COR-L47 (cell line): Measurements from ENCODE around the gene SLAMF7.

Source experiments
- DNase-seq: peaks from one replicate; lab custom pipeline; 2025; lab: John Stamatoyannopoulos, UW

The SLAMF7 gene

DNA sequence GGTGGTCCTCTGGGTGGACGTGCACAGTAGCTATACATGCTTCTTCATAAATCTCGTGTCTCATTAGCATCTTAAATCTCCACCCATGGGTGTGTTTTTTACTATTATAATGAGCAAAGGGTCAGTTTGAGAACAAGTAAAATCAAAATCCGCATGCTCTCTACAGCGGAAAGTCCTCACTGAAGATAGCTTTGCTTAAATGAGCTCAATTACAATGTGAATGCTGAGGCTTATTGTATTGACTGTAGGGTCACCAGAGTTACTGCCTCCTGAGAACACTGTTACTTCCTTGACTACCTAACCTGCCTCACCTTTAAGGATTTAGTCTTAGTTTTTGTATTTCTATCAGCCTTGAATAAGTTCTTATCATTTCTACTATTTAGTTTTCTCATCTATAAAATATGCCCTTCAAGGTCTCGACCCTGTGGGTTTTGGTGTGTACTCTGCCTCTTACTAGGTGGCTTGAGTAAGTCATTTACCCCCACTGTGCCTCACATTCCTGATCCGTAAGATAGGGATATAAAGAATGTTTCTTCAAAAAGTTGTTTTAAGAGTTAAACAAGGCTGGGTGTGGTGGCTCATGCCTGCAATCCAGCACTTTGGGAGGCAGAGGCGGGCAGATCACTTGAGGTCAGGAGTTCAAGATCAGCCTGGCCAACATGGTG lies 7.9 kb downstream of the SLAMF7 start:
- no peak for DNase-seq

DNA sequence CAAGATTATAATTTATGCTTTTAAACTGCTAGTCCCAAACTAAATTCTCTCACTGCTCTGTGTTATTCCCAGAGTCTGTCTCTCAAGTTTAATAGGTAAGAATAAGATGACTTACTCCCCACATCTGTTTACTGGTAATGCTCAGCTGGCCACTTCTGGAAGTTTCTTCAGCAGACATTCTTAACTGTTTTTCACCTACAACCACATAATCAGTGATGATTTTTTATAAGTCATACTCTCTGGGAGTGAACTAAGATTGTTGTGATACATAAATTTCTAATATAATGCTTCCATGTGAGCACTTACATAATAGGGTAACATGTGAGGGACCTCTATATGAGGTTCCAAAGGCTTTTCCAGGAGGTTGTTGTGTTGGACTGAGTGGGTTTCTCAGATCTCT lies 8.7 kb downstream of the SLAMF7 start:
- no peak for DNase-seq

DNA sequence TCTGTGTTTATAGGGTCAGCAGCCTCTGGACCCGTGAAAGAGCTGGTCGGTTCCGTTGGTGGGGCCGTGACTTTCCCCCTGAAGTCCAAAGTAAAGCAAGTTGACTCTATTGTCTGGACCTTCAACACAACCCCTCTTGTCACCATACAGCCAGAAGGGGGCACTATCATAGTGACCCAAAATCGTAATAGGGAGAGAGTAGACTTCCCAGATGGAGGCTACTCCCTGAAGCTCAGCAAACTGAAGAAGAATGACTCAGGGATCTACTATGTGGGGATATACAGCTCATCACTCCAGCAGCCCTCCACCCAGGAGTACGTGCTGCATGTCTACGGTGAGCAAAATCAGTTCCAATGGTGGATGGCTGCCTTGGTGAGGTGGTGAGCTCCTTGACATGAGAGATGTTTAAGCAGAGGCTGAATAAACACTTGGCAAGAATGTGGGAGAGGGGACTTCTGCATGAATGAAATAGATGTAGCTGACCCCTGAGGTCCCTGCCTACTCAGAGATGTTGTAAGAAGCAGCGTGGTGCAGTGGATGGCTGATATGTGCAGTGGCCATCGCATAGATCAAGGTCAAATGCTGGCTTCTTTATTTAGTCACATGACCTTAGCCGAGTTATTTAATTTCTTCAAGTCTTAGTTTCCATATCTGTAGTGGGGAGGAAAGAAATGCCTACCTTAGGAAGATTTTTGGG lies 9.3 kb downstream of the SLAMF7 start:
- DNase-seq, result no peak

DNA sequence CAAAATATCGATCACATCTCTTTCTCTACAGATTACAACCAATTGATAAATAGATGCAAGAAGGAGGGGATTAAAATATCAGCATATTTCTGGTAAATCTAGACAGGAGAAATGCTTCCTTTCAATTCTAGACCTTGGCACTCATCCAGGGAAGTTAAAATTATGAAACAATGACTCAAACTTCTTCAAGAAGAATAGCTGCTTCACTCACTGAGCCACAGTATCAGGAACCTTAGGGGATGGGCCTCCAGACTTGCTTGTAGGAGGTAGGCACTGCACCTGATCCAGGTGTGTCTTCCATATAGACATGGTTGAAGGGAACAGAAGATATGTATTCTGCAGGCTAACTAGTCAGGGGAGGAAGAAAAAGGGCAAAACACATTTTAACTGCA lies 9.8 kb downstream of the SLAMF7 start:
- no peak for DNase-seq

DNA sequence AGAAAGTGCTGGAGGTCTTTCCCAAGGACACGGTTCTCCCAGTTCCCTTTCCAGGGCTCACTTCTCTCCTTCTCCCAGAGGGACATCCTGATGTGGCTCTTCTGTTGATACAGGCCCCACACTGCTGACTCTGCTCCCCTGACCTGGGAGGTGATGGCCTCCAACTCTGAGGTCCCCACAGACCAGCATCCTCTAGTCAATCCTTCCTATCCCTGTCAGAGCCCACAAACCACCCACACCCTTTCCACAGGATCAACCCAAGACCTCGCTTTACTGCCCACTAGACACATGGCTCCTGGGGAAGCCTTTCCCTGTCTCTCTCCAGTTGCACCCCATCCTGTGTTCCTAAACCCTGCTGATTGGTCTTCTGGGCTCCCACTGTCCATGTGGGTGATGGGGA lies 11.6 kb downstream of the SLAMF7 start:
- DNase-seq, result no peak

DNA sequence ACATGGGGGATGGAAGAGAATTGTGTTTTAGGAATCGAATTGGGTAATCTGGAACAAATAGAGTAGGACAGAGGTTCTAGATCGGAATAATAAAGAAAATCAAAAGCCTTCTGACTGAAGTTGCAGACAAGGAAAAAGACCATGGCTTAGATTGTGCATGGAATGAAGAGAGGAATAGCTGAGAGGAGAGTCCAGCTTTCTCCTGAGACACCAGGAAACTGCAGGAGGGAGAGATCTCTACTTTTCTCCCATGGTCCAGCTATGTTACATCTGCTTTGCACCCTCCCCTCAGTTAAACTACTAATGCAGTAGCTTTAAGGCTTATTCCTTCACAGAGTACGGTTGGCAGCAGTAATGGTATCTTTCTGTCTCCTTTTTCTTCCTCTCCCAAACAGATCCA lies 13.4 kb downstream of the SLAMF7 start:
- no peak for DNase-seq

DNA sequence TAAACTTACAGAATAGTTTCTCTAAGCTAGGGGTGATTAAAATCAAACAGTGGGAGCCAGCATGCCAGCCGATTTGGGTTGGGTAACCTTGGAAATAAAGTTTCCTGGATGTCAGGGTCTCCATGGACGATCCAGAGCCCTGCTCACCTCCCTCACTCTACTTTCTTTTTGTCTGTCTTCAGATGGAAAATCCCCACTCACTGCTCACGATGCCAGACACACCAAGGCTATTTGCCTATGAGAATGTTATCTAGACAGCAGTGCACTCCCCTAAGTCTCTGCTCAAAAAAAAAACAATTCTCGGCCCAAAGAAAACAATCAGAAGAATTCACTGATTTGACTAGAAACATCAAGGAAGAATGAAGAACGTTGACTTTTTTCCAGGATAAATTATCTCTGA lies 13.9 kb downstream of the SLAMF7 start:
- no peak for DNase-seq

DNA sequence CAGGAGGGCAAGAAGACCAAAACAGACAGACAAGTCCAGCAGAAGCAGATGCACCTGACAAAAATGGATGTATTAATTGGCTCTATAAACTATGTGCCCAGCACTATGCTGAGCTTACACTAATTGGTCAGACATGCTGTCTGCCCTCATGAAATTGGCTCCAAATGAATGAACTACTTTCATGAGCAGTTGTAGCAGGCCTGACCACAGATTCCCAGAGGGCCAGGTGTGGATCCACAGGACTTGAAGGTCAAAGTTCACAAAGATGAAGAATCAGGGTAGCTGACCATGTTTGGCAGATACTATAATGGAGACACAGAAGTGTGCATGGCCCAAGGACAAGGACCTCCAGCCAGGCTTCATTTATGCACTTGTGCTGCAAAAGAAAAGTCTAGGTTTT lies 14.5 kb downstream of the SLAMF7 start:
- no peak for DNase-seq

DNA sequence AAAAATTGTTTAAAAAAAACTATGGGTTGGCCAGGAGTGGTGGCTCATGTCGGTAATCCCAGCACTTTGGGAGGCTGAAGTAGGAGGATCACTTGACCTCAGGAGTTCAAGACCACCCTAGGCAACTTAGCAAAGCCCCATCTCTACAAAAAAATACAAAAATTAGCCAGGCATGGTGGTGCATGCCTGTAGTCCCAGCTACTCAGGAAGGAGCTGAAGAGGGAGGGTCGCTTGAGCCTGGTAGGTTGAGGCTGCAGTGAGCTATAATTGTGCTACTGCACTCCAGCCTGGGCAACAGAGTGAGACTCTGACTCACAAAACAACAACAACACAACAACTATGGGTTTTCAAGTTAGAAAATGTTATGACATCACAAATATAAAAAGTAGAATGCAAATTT lies 16.4 kb downstream of the SLAMF7 start:
- no peak for DNase-seq

DNA sequence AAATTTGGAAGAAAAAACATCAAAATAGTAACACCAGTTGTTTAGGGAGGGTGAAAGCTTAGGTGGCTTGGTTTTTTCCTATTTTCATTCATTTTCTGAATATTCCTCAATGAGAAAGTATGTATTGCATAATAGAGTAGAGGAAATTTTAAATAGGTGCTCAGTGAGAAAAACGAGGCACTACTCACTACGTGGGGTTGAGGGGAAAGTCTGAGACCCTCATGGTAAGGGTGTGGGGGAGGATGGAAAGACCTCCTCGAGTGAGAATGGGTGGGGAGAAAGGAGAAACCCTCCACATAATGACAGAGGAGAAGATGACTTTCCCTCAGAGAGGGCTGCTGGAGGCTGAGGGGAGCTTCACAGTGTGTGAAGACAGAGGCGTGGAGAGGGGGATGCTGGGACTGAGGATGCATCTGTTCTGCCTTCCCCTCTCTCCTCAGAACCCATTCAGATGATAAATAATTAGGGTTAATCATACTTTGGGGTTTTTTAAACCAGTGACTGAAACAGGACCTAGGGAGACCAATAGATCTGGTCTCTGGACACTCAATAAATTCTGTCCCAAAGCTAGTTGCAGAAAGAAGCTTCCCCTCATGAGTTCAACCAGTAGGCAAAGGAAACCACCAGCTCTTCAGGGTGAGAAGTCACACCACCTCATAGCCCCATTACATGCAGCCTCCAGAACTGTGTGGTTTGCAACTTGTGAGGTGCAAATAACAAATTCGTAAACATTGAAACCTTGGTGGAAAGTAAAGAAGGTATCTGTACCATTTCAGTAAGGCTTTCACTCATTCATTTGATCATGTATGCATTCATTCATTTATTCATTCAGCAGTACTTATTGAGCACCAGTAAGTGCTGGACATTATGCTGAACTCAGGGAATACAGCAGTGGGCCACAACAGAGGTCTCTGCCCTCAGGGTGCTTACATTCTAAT lies 17.1 kb downstream of the SLAMF7 start:
- DNase-seq, result no peak

DNA sequence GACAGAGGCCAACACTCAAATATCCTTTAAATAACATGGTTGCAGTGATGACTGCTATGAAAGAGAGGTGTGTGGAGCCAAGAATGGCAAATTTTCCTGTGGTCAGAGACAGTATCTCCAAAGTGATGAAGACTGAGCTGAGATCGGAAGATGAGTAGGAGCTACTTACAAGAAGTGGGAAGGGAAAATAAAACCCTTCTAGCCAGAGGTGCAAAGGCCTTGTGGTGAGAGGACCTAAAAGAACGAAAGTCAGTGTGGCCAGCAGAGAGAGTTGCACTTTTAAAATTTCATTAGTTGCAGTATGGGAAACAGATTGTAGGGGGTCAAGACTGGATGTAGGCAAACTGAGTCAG lies 17.8 kb downstream of the SLAMF7 start:
- DNase-seq, result no peak

DNA sequence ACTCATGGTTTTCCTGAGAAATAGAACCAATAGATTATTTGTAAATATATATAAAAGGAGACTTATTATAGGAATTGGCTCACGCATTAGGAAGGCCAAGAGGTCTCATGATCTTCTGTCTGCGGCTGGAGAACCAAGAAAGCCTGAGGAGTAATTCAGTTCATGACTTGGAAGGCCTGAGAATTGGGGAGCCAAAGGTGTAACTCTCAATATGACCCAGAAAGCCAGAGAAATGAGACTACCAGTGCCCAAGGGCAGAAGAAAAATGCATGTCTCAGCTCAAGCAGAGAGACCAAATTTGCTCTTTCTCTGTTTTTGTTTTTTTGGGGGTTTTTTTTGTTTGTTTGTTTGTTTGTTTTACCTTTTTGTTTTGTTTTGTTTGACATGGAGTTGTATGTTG lies 19.5 kb downstream of the SLAMF7 start:
- no peak for DNase-seq

DNA sequence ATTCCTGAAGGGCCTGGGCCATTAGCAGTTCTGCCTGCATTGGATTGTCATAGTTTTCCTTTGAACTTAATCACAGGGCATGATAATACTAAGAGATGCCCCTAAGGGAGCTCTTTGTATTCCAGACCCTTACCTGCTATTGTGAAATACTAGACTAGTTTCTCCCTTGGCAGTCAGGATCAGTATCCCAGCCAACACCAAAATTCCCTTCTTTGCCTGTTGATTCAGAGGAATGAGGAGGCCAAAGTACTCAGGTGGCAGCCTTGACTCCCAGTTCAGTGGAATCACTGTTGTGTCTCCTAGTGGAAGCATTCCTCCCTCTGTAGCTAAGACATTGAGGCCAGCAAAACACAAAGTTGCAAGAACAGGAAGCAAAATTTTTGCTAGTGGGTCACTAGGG lies 20.7 kb downstream of the SLAMF7 start:
- DNase-seq, result no peak

DNA sequence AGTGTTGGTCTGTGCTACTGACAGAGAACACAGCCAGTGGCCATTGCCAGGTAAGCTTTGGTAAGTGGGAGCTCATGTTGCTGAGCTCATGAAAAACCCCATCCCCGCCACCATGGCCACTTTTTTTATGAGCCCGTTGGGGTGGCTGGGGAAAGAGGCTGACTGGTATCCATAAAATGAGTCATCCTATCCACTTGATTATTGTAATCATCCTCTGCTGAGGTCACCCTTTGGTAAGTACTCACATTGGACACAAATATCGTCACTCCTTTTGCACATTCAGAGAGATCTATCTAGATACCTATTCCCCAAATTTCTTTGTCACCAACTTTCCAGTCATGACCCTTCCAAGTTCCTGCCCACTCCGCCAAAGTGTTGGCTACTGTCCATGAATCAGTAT lies 22.0 kb downstream of the SLAMF7 start:
- no peak for DNase-seq

DNA sequence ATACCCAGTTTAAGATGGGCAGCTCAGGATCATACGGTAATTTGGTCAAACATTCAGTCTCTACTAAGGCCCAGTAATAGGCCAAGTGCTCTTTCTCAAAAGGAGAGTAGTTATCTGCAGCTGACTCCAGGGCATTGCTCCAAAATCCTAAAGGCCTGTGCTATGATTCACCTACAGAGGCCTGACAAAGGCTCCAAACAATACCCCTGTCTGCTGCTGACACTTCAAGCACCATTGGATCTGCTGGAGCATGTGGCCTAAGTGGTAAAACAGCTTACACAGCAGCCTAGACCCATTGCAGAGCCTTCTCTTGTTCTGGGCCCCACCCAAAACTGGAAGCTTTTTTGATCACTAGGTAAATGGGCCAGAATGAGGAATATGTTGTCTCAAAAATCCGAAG lies 22.8 kb downstream of the SLAMF7 start:
- DNase-seq, result no peak

DNA sequence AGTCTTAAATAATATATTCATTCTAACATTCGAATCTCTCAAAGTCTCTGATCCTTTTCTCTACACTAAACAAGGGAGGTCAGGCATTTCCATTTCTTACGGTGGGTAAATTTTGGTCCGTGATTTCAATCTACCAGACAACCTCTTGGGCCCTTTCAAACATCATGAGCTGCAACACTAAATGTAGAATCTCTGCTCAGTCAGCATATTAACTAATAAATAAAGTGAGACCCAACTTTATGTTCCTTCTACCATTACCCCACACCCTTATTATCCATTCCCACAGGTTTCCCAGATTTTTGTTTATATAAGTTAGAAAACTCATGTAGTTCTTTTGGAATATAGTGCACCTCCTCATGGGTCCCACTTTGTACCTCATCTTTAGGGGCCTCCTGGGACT lies 24.9 kb downstream of the SLAMF7 start:
- no peak for DNase-seq

DNA sequence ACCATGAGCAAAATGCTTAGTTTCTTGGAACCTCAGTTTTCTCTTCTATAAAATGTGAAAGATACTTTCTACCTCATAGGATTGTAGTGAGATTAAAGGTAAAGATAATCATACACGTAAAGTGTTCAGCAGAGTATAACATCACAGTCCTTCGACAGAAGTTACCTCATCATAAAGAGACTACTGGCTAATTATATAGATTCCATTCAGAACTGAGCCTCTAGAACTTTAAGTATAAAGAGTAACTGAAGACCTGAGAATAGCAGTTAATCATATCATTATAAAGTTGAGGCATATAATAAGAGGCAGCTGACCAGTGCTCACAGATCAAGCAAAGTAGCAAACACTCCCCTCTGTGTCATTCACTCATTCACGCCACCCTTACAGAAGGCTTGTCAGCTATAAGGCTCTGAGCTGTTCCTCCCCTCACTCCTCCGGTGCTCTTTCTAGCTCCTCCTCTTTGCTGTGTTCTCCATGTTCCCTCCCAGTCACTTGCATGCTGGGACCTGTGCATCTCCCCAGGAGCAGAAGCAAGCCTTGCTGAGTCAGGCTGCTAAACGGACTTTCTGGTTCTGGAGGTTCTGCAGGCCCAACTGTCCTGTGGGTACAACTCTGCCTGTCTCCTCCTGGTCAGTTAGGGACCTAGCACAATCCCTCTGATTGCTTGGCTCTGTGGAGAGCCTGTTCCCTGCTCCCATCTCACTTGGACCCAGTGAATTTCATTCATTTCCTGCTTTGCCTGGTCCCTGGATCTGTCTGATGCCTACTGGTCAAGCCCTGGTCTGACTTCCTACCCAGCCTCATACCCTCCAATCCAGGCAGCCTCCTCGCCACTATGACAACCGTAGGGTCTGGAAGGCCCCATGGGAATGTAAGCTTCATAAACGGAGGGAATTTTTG lies 28.6 kb downstream of the SLAMF7 start:
- no peak for DNase-seq

DNA sequence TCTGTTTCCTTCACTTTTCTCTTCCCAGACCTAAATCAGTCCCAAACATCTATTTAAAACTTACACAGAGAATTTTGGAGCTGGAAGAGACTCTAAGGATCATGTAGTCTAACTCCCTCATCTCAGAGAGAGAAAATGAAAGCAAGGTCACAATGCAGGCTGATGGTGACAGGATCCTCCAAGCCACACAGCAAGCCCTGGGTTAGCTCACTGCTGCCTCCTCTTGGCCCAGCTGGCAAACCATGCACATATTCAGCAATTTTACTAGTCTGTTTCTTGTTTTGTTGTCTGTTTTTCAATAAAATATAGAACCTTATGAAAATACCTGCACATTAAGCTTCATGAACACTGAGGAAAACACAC lies 29.2 kb downstream of the SLAMF7 start:
- DNase-seq, result no peak

DNA sequence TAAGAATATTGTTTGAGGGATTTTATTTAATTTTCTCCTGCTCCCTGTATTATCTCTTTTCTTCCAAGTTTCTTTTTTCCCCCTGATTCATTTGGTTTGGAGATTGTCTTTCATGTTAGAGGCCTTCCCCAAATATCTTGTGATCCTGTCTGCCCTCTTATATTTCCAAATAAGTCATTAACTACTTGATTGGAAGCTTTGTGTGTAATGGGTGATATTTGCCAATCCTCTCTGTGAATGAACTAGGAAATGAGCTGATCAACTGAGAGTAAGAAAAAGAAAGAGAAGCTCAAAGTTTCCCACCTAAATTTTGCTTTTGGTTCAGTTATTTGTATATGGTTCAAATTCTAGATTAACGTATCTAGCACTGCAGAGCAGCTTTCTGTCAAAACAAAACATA lies 33.3 kb downstream of the SLAMF7 start:
- DNase-seq, result no peak

DNA sequence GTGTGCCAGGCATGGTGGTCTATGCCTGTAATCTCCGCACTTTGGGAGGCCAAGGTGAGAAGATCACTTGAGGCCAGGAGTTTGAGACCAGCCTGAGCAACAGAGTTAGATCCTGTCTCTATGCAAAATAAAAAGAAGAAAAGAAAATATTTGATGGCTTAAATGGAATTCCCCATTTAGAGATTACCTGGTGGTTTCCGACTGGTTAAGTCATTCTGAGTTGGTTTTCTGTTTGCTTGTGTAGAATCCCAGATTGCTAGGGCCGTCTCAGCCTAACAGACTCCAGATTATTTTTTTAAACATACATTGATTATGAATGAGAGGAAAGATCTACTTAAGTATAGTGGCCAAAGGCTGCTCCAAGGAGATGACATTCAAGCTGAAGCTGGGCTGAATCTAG lies 34.0 kb downstream of the SLAMF7 start:
- DNase-seq, result no peak

DNA sequence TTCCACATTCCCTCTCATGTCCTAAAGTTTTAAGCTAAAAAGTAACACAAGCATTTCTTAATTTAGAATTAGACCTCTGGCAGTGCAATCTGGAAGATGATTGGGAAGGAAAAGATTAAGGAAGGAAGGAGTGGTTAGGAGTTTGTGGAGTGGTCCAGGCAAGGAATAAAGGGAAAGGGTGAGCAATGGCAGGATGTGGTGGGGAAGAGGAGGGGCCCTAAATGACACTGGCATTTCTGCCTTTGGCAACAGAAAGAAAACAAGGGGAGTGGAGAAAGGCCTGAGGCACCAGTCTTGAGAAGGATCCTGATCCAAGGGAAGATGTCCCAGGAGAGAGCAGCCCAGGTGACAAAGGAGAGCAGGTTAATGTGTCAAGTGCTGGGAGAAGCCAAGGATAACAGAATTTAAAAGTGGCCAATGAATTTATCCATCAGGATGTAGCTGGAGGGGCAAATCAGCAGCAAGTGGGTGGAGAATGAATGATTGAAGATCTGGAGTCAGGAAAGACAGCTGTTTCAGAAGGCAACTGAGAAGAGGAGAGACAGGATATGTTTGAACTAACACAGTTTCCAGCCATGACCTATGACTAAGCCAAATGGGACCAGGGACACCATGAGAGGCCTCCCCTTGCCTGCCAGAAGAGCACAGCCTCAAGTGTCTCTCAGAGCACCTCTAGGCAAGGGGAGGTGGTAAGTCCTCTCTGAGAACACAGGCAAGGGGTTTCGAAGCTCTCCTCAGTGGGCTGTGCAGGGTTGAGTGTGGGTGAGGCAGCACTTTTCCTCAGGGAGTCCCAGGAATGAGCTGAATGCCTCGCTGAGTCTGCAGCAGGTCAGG lies 36.1 kb downstream of the SLAMF7 start:
- no peak for DNase-seq
